Stimulated activated naive CD4-positive, alpha-beta T cell (primary cell): ENCODE data around the gene MMP17.
A peak's percentile ranks its signal among the peaks of the same experiment; 100 is the strongest.
"Not testable (repeated sequence)": the region's sequence is repeated elsewhere in the genome, so short reads cannot be mapped to it uniquely, and the experiment has no call there.

ENCODE experiments used
- DNase-seq, 6 experiments: peaks; one replicate each; lab custom pipeline; 2025; lab: John Stamatoyannopoulos, UW

Gene MMP17

GRCh38 chr12:131800594-131801135 lies 27.5 kb upstream of the MMP17 start:
- no peak for DNase-seq

GRCh38 chr12:131801254-131801866 lies 26.8 kb upstream of the MMP17 start:
- DNase-seq, result no peak

DNA sequence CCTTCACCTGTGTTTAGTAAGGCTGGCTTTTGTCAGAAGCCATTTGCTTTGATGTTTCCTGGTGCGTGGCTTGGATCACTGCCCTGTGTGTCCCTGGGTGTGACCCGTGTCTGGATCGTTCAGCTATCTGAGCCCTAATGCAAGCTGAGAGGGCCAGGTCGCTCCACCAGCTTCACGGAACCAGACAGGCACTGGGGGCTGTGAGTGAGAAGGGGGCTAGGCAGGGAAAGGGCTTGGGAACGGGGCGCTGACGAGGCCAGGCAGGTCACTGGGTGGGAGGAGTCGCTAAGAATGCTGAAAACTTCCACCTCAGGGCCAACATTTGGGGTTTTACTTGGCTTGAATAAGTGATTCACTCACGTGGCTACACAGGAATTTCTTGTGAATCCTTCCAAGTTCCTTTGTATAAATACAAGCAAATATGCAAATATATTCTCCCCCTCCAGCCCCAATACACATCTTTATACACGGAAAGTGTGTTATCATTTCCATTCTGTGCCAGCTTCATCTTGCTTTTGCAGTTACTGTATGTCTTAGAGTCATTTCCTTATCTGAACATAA lies 24.2 kb upstream of the MMP17 start:
- no peak for DNase-seq

GRCh38 chr12:131805421-131805820 lies 22.8 kb upstream of the MMP17 start:
- DNase-seq, result no peak

DNA sequence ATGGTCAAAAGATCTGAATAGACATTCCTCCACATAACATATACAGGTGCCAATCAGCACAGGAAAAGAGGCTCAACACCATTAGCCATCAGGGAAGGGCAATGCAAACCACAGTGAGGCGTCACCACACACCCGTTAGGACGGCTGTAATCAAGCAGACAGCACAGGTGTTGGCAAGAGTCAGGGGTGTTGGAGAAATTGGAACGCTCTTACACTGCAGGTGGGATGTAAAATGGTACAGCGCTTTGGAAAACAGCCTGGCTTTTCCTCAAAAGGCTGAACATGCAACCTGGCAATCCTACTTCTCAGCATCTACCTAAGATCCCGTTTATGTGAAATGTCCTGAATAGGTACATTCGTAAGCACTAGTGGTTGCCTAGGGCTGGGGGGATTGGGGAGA lies 21.5 kb upstream of the MMP17 start:
- DNase-seq, result no peak

GRCh38 chr12:131808744-131809371 lies 19.3 kb upstream of the MMP17 start:
- DNase-seq, result peak in 4 of 6 experiments; percentile 9 to 46 (median 15)

DNA sequence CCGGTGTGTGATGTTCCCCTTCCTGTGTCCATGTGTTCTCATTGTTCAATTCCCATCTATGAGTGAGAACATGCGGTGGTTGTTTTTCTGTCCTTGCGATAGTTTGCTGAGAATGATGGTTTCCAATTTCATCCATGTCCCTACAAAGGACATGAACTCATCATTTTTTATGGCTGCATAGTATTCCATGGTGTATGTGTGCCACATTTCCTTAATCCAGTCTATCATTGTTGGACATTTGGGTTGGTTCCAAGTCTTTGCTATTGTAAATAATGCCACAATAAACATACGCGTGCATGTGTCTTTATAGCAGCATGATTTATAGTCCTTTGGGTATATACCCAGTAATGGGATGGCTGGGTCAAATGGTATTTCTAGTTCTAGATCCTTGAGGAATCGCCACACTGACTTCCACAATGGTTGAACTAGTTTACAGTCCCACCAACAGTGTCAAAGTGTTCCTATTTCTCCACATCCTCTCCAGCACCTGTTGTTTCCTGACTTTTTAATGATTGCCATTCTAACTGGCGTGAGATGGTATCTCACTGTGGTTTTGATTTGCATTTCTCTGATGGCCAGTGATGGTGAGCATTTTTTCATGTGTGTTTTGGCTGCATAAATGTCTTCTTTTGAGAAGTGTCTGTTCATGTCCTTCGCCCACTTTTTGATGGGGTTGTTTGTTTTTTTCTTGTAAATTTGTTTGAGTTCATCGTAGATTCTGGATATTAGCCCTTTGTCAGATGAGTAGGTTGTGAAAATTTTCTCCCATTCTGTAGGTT lies 18.5 kb upstream of the MMP17 start:
- DNase-seq, result not testable (repeated sequence)

- DNase-seq, result no peak
Measured at GRCh38 chr12:131810726-131811125, 17.5 kb upstream of the MMP17 start.

DNA sequence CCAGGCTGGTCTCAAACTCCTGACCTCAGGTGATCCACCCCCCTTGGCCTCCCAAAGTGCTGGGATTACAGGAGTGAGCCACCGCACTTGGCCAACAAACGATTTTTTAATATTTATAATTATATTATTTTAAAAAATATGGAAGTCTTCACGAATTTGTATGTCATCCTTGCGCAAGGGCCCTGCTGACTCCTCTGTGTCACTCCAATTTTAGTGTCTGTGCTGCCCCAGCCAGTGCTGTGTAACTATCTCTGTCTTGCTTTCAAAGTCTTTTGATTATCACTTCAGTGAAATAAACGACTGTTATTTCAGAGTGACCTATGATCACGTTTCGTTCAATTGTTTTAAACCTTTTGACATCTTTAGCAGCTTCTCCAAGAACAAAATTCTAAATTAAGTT lies 13.1 kb upstream of the MMP17 start:
- no peak for DNase-seq

- DNase-seq, result no peak
Measured at GRCh38 chr12:131816495-131816894, 11.7 kb upstream of the MMP17 start.

DNA sequence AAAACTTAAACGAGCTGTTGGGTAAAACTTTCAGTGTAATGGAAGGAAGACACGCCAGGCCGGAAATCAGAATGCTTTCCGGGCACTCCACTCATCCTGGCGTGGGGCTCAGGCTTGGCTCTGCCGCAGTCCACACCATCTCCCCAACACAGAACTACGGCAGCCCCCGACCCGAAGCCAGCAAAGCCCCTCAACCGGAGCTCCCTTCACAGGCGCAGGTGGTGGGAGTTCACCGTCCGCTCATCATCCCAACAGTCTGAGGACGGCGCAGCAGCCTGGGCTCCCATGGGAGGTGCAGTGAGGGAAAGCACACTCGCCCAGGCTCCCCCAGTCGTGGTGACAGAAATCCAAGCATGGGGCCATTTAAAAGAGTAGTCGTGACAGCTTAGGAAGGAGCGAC lies 11.0 kb upstream of the MMP17 start:
- no peak for DNase-seq

DNA sequence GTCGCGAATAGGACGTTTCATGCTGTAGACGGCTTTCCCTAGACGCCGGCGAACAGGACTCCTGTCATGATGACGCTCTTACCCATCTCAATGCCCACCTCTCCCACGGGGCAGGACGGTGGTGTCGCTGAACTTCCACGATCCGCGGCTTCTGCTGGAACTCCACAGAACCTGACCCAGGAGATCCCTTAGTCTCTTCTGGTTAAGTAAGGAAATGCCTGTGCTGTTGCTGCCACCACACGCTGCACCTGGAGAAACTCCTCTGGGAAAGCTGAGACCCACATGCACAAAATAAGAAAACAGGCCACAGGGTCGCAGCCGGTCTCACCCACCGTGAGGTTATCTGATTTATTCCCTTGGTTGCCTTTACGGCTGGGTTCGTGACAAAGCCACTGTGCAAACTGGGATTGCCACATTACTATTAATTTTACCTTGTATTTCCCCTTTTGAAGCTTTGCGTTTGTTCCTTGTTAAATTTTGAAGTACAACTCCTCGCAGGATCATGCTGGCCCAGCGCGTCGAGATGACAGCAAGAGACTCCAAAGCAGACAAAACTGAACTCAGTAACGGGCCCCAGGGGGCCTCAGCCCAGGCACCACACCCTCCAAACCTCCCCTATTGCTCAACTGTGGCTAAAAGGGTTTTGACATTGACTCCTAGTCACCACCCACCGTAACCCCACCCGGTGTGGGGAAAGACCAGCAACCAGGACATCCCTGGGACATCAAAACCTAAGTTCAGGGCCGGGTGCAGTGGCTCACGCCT lies 9.2 kb upstream of the MMP17 start:
- no peak for DNase-seq

DNA sequence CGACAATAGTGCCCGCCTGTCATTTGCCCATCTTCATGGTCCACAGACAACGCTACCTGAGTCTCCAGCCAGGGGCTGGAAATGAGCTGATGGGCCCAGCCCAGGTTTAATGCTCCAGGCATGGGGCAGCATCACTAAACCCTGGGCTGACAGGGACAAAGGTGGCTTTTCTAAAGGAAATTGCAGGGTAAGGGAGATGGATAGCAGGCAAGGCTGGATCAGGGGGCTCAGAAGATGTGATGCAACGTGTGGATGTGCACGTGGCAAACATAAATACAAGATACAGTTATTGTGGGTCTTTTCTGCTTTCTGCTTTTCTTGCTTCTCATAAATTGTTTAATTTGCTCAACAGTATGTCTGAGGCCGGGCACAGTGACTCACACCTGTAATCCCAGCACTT lies 3.7 kb upstream of the MMP17 start:
- DNase-seq, result no peak

- DNase-seq, result no peak
Measured at GRCh38 chr12:131825146-131825892, 2.9 kb upstream of the MMP17 start.

GRCh38 chr12:131826097-131826928 lies 1.9 kb upstream of the MMP17 start:
- no peak for DNase-seq

DNA sequence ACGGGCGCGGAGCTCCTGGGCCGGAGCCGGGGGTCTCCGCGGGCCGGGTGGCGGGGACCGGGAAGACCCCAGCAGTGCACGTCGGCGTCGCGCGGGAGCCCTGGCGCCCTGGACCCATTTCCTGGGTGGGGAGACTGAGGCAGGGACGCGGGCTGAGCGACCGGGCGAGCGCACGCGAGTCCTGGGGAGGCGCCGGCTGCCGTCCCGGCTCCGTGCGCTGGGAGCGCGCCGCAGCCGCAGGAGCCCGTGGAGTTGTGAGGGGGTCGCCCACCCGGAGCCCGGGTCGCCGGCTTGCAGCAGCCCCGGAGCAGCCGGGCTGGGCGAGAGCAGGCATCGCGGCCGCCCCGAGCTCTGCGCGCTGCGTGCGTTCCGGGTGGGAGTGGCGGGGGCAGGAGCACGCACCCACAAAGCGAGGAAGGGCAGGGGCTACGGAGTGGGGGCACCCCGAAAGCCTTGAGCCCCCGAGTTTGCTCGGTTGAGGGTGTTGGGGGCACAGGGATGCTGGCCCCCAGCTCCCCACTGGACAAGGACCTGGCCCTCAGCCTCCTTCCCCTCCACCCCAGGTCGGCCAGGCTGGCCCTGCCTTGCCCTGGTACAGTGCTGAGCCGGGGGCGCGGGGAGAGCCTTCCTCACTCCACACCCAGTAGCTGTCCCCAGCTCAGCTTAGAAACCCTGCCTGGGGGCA lies 620 bp downstream of the MMP17 start:
- DNase-seq, result peak in 1 of 6 experiments; percentile 14

DNA sequence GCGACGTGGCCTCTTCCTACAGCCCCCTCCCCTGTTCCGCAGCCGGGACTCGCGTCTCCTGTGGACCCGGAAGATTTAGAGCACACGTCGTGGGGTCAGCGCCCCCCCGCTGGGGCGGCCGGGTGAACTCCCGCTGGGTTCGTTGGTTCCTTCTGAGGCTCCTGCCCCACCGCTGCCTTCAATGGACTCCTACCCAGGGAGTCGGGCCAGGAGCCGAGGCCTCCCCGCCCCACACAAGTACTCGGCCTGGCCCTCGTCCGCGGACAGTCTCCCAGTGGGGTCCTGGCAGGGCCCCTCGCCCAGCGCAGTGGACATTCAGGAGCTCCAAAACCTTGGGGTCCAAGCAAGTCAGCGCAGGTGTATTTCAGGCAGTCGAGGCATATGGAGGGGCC lies 1.2 kb downstream of the MMP17 start:
- DNase-seq, result no peak

DNA sequence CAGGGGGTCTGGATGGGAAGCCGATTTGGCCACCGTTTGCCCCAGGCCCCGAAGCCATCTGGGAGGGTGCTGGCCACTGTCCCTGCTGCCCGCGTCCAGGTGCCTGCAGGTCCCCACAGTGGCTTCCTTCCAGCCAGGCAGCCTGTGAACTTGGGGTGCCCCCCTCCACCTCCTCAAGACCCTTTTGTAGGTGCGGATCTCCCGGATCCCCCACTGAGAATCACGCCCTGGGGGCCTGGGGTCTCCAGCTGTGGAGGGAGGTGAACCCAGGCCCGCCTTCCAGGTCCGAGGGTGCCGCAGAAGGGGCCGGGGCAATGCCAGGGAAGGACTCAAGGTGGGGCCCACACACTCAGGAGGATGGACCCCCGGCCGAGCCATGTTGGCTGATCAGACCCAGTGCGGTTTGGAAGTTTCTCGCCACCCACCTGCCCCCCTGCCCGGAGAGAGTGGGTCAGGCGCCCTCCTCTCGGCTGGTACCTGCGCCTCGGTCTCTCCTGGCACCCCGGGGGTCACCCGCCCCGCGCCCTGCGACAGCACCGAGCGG lies 1.7 kb downstream of the MMP17 start:
- DNase-seq, result no peak

DNA sequence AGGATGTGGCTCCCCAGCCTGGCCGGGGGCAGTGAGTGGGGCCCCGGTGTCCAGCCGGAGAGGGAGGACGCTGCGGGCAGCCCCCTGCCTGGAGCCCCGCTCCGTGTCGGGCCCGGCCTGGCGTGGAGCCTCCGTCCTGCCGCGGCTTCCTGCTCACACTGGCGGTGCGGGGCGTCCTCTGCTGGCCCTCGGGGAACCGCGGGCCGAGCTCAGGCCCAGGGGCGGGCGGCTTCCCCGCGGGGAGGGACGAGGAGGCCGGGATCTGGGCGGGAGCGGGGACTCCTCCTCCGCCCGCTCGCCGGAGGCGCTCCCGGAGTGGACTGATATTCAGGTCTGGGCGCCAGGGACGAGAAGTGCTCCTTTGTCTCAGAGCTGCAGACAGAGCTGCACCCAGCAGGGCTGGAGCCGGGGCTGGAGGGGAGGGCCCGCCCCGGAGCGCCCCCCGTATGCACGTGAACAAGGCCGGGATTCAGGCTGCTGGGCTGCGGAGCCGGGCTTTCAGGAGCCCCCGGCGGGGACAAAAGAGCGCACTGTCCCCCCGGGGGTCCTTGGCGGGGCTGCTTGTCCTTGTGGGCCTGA lies 2.2 kb downstream of the MMP17 start:
- DNase-seq, result peak in 2 of 6 experiments; percentile 18 to 26
